SK-N-SH (cell line): Measurements from ENCODE around the gene ELMO1. TPM values are rescaled to one million over a fixed set of nuclear protein-coding genes. Genes with fewer than 3 reads are reported as not detected.

Experiments
- CTCF ChIA-PET: fragments of 300-600, 350-600 bp; formaldehyde crosslinking; extraction: SDS; loops from one replicate; lab custom pipeline; 2021; lab: Yijun Ruan, JAX
- POLR2A ChIA-PET: fragments of 350-600 bp; sonication (Branson Sonifier 250); formaldehyde crosslinking; extraction: SDS; loops from one replicate; lab custom pipeline; 2020; ENCODE audit warnings: antibody characterized with exemption, inconsistent platforms; lab: Yijun Ruan, JAX
- DNase-seq: peaks from one replicate; pipeline ENCODE4 v3.0.0; 2012
- H2AFZ ChIP-seq: fragments of 200-600 bp; sonication (generic); 2 replicates; pipeline ENCODE4 v1.8.1; 2016; ENCODE audit warnings: antibody characterized with exemption, mild to moderate bottlenecking, low read depth
- H3F3A ChIP-seq: fragments of 200-600 bp; sonication (generic); replicated peaks from 2 replicates; pipeline ENCODE3; 2016; ENCODE audit warnings: antibody characterized with exemption, mild to moderate bottlenecking; ENCODE audit not compliant: insufficient read depth
- H3K27ac ChIP-seq, 2 experiments: fragments of 200-500 bp in 1 of 2; fragments of 200-600 bp in 1 of 2; sonication (Bioruptor generic) in 1 of 2; sonication (generic), shearing (Covaris generic) in 1 of 2; 2 replicates each; pipeline versions ENCODE4 v1.5.1 to v1.6.1; 2014 to 2016; ENCODE audit warnings: low read depth in 2 of 2, inconsistent platforms in 1 of 2, low read length in 1 of 2, mild to moderate bottlenecking in 1 of 2, mixed read lengths in 1 of 2
- H3K27me3 ChIP-seq: fragments of 200-600 bp; sonication (generic), shearing (Covaris generic); 2 replicates; pipeline ENCODE4 v1.6.1; 2016; ENCODE audit warnings: mixed run types; ENCODE audit not compliant: insufficient read depth
- H3K36me3 ChIP-seq, 2 experiments: fragments of 200-500 bp in 1 of 2; fragments of 200-600 bp in 1 of 2; sonication (Bioruptor generic) in 1 of 2; sonication (generic) in 1 of 2; replicated peaks in 1 of 2; 2 replicates each; pipeline versions ENCODE3 to v1.5.1; 2014 to 2016; ENCODE audit warnings: low read length in 1 of 2, mild to moderate bottlenecking in 1 of 2; ENCODE audit not compliant: insufficient read depth in 2 of 2, control insufficient read depth in 1 of 2
- H3K4me1 ChIP-seq, 2 experiments: fragments of 200-500 bp in 1 of 2; fragments of 200-600 bp in 1 of 2; sonication (Bioruptor generic) in 1 of 2; sonication (generic), shearing (Covaris generic) in 1 of 2; 2 replicates each; pipeline versions ENCODE4 v1.5.1 to v1.6.1; 2014 to 2016; ENCODE audit warnings: low read depth in 1 of 2, low read length in 1 of 2, mixed run types in 1 of 2; ENCODE audit not compliant: insufficient read depth in 2 of 2, control insufficient read depth in 1 of 2
- H3K4me2 ChIP-seq: fragments of 200-600 bp; sonication (generic), shearing (Covaris generic); 2 replicates; pipeline ENCODE4 v1.6.1; 2017; ENCODE audit warnings: mixed run types
- H3K4me3 ChIP-seq, 2 experiments: fragments of 200-500 bp in 1 of 2; fragments of 200-600 bp in 1 of 2; sonication (Bioruptor generic) in 1 of 2; sonication (generic), shearing (Covaris generic) in 1 of 2; 2 replicates each; pipeline versions ENCODE4 v1.5.1 to v1.8.1; 2014 to 2016; ENCODE audit warnings: low read depth in 2 of 2, inconsistent platforms in 1 of 2, low read length in 1 of 2, mild to moderate bottlenecking in 1 of 2, mixed read lengths in 1 of 2, moderate library complexity in 1 of 2
- H3K79me2 ChIP-seq: fragments of 200-600 bp; sonication (generic); 2 replicates; pipeline ENCODE4 v1.8.1; 2017; ENCODE audit warnings: mild to moderate bottlenecking; ENCODE audit not compliant: insufficient read depth
- H3K9ac ChIP-seq: fragments of 200-600 bp; sonication (generic); 2 replicates; pipeline ENCODE4 v1.6.1; 2017; ENCODE audit warnings: mixed run types
- H3K9me2 ChIP-seq: fragments of 200-600 bp; sonication (generic); 2 replicates; pipeline ENCODE4 v1.6.1; 2017; ENCODE audit warnings: mixed run types
- H3K9me3 ChIP-seq: fragments of 200-600 bp; sonication (generic); 2 replicates; pipeline ENCODE4 v1.6.1; 2017; ENCODE audit warnings: mixed run types, mild to moderate bottlenecking, moderate library complexity
- H4K20me1 ChIP-seq: fragments of 200-600 bp; sonication (generic); 2 replicates; pipeline ENCODE4 v1.6.1; 2017; ENCODE audit warnings: mild to moderate bottlenecking, mixed run types; ENCODE audit not compliant: insufficient read depth
- CHD2 ChIP-seq: fragments of 150-350 bp; IDR thresholded peaks from 2 replicates; pipeline ENCODE4 v1.6.1; 2018; ENCODE audit warnings: low read length; ENCODE audit not compliant: partially characterized antibody
- EZH2phosphoT487 ChIP-seq: fragments of 200-600 bp; sonication (generic); IDR thresholded peaks from 2 replicates; pipeline ENCODE4 v1.6.1; 2017; ENCODE audit warnings: low read depth, mixed run types, mild to moderate bottlenecking, antibody characterized with exemption, moderate library complexity, borderline replicate concordance
- FOSL2 ChIP-seq: IDR thresholded peaks from 2 replicates; pipeline ENCODE4 v1.4.0; 2012; ENCODE audit warnings: low read depth, mild to moderate bottlenecking, moderate library complexity, borderline replicate concordance
- FOXJ3 ChIP-seq: sonication (generic); formaldehyde crosslinking; IDR thresholded peaks from 2 replicates; pipeline ENCODE4 v1.5.1; 2020; ENCODE audit warnings: mild to moderate bottlenecking, missing genetic modification reagents
- FOXM1 ChIP-seq: IDR thresholded peaks from 2 replicates; pipeline ENCODE4 v1.4.0; 2012; ENCODE audit warnings: low read depth, mild to moderate bottlenecking
- IRF3 ChIP-seq: fragments of 150-350 bp; IDR thresholded peaks from 2 replicates; pipeline ENCODE4 v1.6.1; 2016; ENCODE audit warnings: mild to moderate bottlenecking, low read depth, low read length
- JUND ChIP-seq: IDR thresholded peaks from 2 replicates; pipeline ENCODE4 v1.4.0; 2012
- MEF2A ChIP-seq: IDR thresholded peaks from 2 replicates; pipeline ENCODE4 v1.4.0; 2012; ENCODE audit warnings: low read depth, borderline replicate concordance
- NFIC ChIP-seq: IDR thresholded peaks from 2 replicates; pipeline ENCODE4 v1.4.0; 2012; ENCODE audit warnings: borderline replicate concordance
- RCOR1 ChIP-seq: fragments of 150-350 bp; IDR thresholded peaks from 2 replicates; pipeline ENCODE4 v1.6.1; 2017; ENCODE audit warnings: antibody characterized with exemption, low read length
- RFX5 ChIP-seq: IDR thresholded peaks from 2 replicates; pipeline ENCODE4 v1.6.1; 2012; ENCODE audit warnings: mild to moderate bottlenecking, improper control_type of control experiment, low read length
- RXRA ChIP-seq: IDR thresholded peaks from 2 replicates; pipeline ENCODE4 v1.4.0; 2012; ENCODE audit warnings: low read depth, mild to moderate bottlenecking, borderline replicate concordance
- SIN3A ChIP-seq: IDR thresholded peaks from 2 replicates; pipeline ENCODE4 v1.6.1; 2012; ENCODE audit warnings: low read depth, mild to moderate bottlenecking, low read length, moderate library complexity, borderline replicate concordance
- SMC3 ChIP-seq: IDR thresholded peaks from 2 replicates; pipeline ENCODE4 v1.6.1; 2012; ENCODE audit warnings: low read depth, low read length, improper control_type of control experiment
- TEAD4 ChIP-seq: IDR thresholded peaks from 2 replicates; pipeline ENCODE4 v1.4.0; 2012; ENCODE audit warnings: mild to moderate bottlenecking, borderline replicate concordance; ENCODE audit not compliant: insufficient read depth
- YY1 ChIP-seq: IDR thresholded peaks from 2 replicates; pipeline ENCODE4 v1.4.0; 2012; ENCODE audit warnings: low read depth, mild to moderate bottlenecking
- WGBS: methylation state at CpG from one replicate; pipeline ENCODE4 v1.1.6; 2017; ENCODE audit warnings: low lambda C conversion rate; 5-methylcytosine and 5-hydroxymethylcytosine counted together
- polyA plus RNA-seq, 3 experiments: library from polyadenylated mRNA; depleted of rRNA; stranded (reverse); fragments of >200 nt; gene quantifications; 2 replicates each; pipeline ENCODE4 v1.2.3, GENCODE V29; 2012
- TF ChIP-seq, protein P1 (sequence below): fragments of 150-350 bp; IDR thresholded peaks from 2 replicates; pipeline ENCODE4 v1.6.1; 2017; ENCODE audit warnings: antibody characterized with exemption, low read length, low read depth, borderline replicate concordance
- TF ChIP-seq, protein P2 (sequence below): IDR thresholded peaks from 2 replicates; pipeline ENCODE4 v1.4.0; 2012; ENCODE audit warnings: low read depth, borderline replicate concordance
- TF ChIP-seq, protein P3 (sequence below): IDR thresholded peaks from 2 replicates; pipeline ENCODE4; 2012

The ELMO1 gene
- polyA plus RNA-seq, 1 of the 3 experiments (the other 2 are of a cell fraction) = 0.64 TPM

GRCh38 chr7:36961693-36962092 is 487.0 kb downstream of the ELMO1 start:
- POLR2A ChIA-PET = no interaction called here
- CTCF ChIA-PET = interaction anchor here (0.8 to 7.1 kb wide), 12 partner anchors 17 to 486 kb away, joined by 3 to 38 read pairs (median 4); no protein-coding TSS in a partner anchor
- H3K4me2 ChIP-seq = no peak overlapping the region

GRCh38 chr7:36961097-36961496 is 487.6 kb downstream of the ELMO1 start:
- peaks cover 0 to 21% of the 10 kb centered on the region in 2 experiments; a peak in 2 of 4 replicates for H3K4me1 ChIP-seq
- ChIA-PET CTCF (interaction anchor here (0.8 to 7.1 kb wide), 11 partner anchors 10 to 473 kb away, joined by 3 to 38 read pairs (median 4); no protein-coding TSS in a partner anchor), POLR2A (no interaction called here)
- 39% methylated on average over 2 of the region's 2 CpGs for WGBS
- H3K79me2 ChIP-seq = no peaks in the 10 kb centered on the region
- H4K20me1 ChIP-seq = no peaks in the 10 kb centered on the region
- H3K27me3 ChIP-seq = no peaks in the 10 kb centered on the region
- no peak overlapping the region for H3K27ac ChIP-seq
- TF ChIP-seq RFX5 (no peak), FOXM1 (no peak), MEF2A (no peak), FOXJ3 (CRISPR knock-in tag) (no peak), FOSL2 (no peak)
- TF ChIP-seq, protein P1, sequence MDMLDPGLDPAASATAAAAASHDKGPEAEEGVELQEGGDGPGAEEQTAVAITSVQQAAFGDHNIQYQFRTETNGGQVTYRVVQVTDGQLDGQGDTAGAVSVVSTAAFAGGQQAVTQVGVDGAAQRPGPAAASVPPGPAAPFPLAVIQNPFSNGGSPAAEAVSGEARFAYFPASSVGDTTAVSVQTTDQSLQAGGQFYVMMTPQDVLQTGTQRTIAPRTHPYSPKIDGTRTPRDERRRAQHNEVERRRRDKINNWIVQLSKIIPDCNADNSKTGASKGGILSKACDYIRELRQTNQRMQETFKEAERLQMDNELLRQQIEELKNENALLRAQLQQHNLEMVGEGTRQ = no peak
- H3K4me2 ChIP-seq = no peak overlapping the region
- H3F3A ChIP-seq = no peaks in the 10 kb centered on the region
- no peak overlapping the region for H2AFZ ChIP-seq
- H3K4me3 ChIP-seq = no peak overlapping the region
- no peaks in the 10 kb centered on the region for H3K9me2 ChIP-seq
- no peak for DNase-seq
- H3K9me3 ChIP-seq = no peaks in the 10 kb centered on the region
- H3K36me3 ChIP-seq = no peaks in the 10 kb centered on the region
- no peak overlapping the region for H3K9ac ChIP-seq

More at GRCh38 chr7:36961693-36962092, 487.0 kb downstream of the ELMO1 start:
- TF ChIP-seq RXRA = no peak
- TF ChIP-seq NFIC = no peak
- no peak for TF ChIP-seq JUND
- TF ChIP-seq, protein P2, sequence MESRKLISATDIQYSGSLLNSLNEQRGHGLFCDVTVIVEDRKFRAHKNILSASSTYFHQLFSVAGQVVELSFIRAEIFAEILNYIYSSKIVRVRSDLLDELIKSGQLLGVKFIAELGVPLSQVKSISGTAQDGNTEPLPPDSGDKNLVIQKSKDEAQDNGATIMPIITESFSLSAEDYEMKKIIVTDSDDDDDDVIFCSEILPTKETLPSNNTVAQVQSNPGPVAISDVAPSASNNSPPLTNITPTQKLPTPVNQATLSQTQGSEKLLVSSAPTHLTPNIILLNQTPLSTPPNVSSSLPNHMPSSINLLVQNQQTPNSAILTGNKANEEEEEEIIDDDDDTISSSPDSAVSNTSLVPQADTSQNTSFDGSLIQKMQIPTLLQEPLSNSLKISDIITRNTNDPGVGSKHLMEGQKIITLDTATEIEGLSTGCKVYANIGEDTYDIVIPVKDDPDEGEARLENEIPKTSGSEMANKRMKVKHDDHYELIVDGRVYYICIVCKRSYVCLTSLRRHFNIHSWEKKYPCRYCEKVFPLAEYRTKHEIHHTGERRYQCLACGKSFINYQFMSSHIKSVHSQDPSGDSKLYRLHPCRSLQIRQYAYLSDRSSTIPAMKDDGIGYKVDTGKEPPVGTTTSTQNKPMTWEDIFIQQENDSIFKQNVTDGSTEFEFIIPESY = no peak
- no peak for TF ChIP-seq FOSL2
- TF ChIP-seq, protein P3, sequence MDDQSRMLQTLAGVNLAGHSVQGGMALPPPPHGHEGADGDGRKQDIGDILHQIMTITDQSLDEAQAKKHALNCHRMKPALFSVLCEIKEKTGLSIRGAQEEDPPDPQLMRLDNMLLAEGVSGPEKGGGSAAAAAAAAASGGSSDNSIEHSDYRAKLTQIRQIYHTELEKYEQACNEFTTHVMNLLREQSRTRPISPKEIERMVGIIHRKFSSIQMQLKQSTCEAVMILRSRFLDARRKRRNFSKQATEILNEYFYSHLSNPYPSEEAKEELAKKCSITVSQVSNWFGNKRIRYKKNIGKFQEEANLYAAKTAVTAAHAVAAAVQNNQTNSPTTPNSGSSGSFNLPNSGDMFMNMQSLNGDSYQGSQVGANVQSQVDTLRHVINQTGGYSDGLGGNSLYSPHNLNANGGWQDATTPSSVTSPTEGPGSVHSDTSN = no peak
- TF ChIP-seq SIN3A = no peak
- no peak for TF ChIP-seq RCOR1
- TF ChIP-seq YY1 = no peak
- no peak for TF ChIP-seq IRF3
- TF ChIP-seq TEAD4 = no peak
- no peak for TF ChIP-seq EZH2phosphoT487
- TF ChIP-seq SMC3 = no peak
- TF ChIP-seq FOXM1 = no peak
- no peak for TF ChIP-seq CHD2
- TF ChIP-seq, all 33 proteins: peak for 0
- Histone ChIP-seq H3K36me3 (no peaks in the 10 kb centered on the region), H3K9ac (no peak overlapping the region), H3K27me3 (no peaks in the 10 kb centered on the region), H2AFZ (no peak overlapping the region), H3K9me2 (no peaks in the 10 kb centered on the region), H3K9me3 (no peaks in the 10 kb centered on the region), H3F3A (no peaks in the 10 kb centered on the region), H4K20me1 (no peaks in the 10 kb centered on the region), H3K27ac (0 out of 4 replicates have a peak overlapping the region, but pooled peaks of 1 of the 2 experiments have one; percentile 5), H3K4me1 (peaks cover 0 to 26% of the 10 kb centered on the region in 2 experiments; a peak in 2 of 4 replicates), H3K79me2 (no peaks in the 10 kb centered on the region), H3K4me3 (no peak overlapping the region)
- no peak for DNase-seq
